B cell (primary cell): ENCODE measurements around the gene CALM1. TPM values are rescaled to one million over a fixed set of nuclear protein-coding genes. Genes with fewer than 3 reads are reported as not detected.

Experiments used
- ATAC-seq: fragments of 200-7000 bp; cut with Tn5 transposase; one replicate; pipeline ENCODE4 v1.10.0; 2021; ENCODE audit warnings: low read depth, mild to moderate bottlenecking, moderate number of reproducible peaks, moderate library complexity
- CTCF ChIA-PET: fragments of 350-600 bp; sonication (Branson Sonifier 250); formaldehyde crosslinking; loops from one replicate; lab custom pipeline; 2021; ENCODE audit warnings: antibody characterized with exemption, inconsistent platforms; lab: Charles Lee
- POLR2A ChIA-PET: fragments of 350-600 bp; sonication (Branson Sonifier 250); formaldehyde crosslinking; loops from one replicate; lab custom pipeline; 2021; ENCODE audit warnings: antibody characterized with exemption; lab: Charles Lee
- DNase-seq: peaks from one replicate; pipeline ENCODE4 v3.0.0; 2013
- H2AFZ ChIP-seq: 2 replicates; pipeline ENCODE4 v1.6.1; 2012; ENCODE audit warnings: mild to moderate bottlenecking, low read depth, low read length; ENCODE audit not compliant: insufficient read depth, poor library complexity, severe bottlenecking
- H3K27ac ChIP-seq, 2 donors: 1 replicate in 1 of 2; 2 replicates in 1 of 2; pipeline ENCODE4 v1.5.1; 2012 to 2013; ENCODE audit warnings: low read length in 2 of 2, mild to moderate bottlenecking in 2 of 2, moderate library complexity in 1 of 2
- H3K27me3 ChIP-seq, 4 experiments: fragments of 200-600 bp in 1 of 4; sonication (generic) in 1 of 4; replicated peaks in 1 of 4; 1 replicate in 2 of 4; 2 replicates in 2 of 4; pipeline versions ENCODE4 v1.6.1 to v1.7.0; 2013 to 2016; ENCODE audit warnings: low read length in 3 of 4, mild to moderate bottlenecking in 2 of 4, mixed read lengths in 1 of 4, moderate library complexity in 1 of 4; ENCODE audit not compliant: insufficient read depth in 4 of 4, control insufficient read depth in 3 of 4; ENCODE audit errors: control extremely low read depth in 1 of 4
- H3K36me3 ChIP-seq, 2 experiments: replicated peaks in 1 of 2; 1 replicate in 1 of 2; 2 replicates in 1 of 2; pipeline versions ENCODE4 v1.6.1 to v1.7.1; 2013; ENCODE audit warnings: low read length in 1 of 2; ENCODE audit not compliant: insufficient read depth in 2 of 2, control insufficient read depth in 1 of 2; ENCODE audit errors: control extremely low read depth in 1 of 2, extremely low read depth in 1 of 2
- H3K4me1 ChIP-seq, 2 donors: fragments of 200-600 bp in 1 of 2; sonication (generic) in 1 of 2; 1 replicate in 1 of 2; 2 replicates in 1 of 2; pipeline versions ENCODE4 v1.5.1 to v1.6.1; 2013 to 2017; ENCODE audit warnings: low read length in 2 of 2; ENCODE audit not compliant: control insufficient read depth in 2 of 2, insufficient read depth in 2 of 2
- H3K4me2 ChIP-seq: replicated peaks from 2 replicates; pipeline ENCODE3; 2012; ENCODE audit warnings: mild to moderate bottlenecking, low read depth, low read length; ENCODE audit not compliant: poor library complexity, severe bottlenecking
- H3K4me3 ChIP-seq, 5 experiments: fragments of 200-600 bp in 1 of 5; sonication (generic) in 1 of 5; 1 replicate in 3 of 5; 2 replicates in 2 of 5; pipeline versions ENCODE4 v1.5.1 to v1.7.0; 2011 to 2016; ENCODE audit warnings: low read length in 4 of 5, mild to moderate bottlenecking in 4 of 5, low read depth in 2 of 5, control low read depth in 1 of 5, moderate library complexity in 1 of 5; ENCODE audit not compliant: insufficient read depth in 1 of 5; ENCODE audit errors: control extremely low read depth in 1 of 5, extremely low read depth in 1 of 5
- H3K79me2 ChIP-seq: fragments of 200-600 bp; sonication (generic); one replicate; pipeline ENCODE4 v1.6.0; 2016; ENCODE audit warnings: low read length; ENCODE audit not compliant: control insufficient read depth, insufficient read depth
- H3K9ac ChIP-seq: fragments of 200-600 bp; sonication (generic); 2 replicates; pipeline ENCODE4 v1.6.1; 2017; ENCODE audit warnings: mild to moderate bottlenecking, low read length, moderate library complexity
- H3K9me3 ChIP-seq, 3 donors: one replicate each; pipeline versions ENCODE4 v1.6.1 to v1.7.1; 2013; ENCODE audit warnings: low read length in 2 of 3; ENCODE audit not compliant: control insufficient read depth in 2 of 3, insufficient read depth in 1 of 3; ENCODE audit errors: control extremely low read depth in 1 of 3
- H4K20me1 ChIP-seq: 2 replicates; pipeline ENCODE4 v1.6.0; 2012; ENCODE audit warnings: mild to moderate bottlenecking, low read length; ENCODE audit not compliant: insufficient read depth, control insufficient read depth, poor library complexity, severe bottlenecking
- H3K27ac Mint-ChIP-seq: one replicate; pipeline ENCODE4 v1.8.0; 2021; ENCODE audit warnings: mixed read lengths
- H3K27me3 Mint-ChIP-seq: one replicate; pipeline ENCODE4 v1.8.0; 2021; ENCODE audit warnings: mixed read lengths
- H3K4me1 Mint-ChIP-seq: one replicate; pipeline ENCODE4 v1.8.0; 2021; ENCODE audit warnings: mixed read lengths
- H3K4me3 Mint-ChIP-seq: one replicate; pipeline ENCODE4 v1.8.0; 2021; ENCODE audit warnings: mixed read lengths
- H3K9me3 Mint-ChIP-seq: one replicate; pipeline ENCODE4 v1.8.0; 2022; ENCODE audit warnings: mixed read lengths; ENCODE audit not compliant: insufficient read depth
- CTCF ChIP-seq: fragments of 200-600 bp; IDR thresholded peaks from one replicate; pipeline ENCODE4 v1.8.0; 2022; ENCODE audit warnings: antibody characterized with exemption, mild to moderate bottlenecking
- EZH2 ChIP-seq: IDR thresholded peaks from 2 replicates; pipeline ENCODE4 v1.6.1; 2012; ENCODE audit warnings: borderline replicate concordance, low read depth, mild to moderate bottlenecking, moderate library complexity, low read length; ENCODE audit not compliant: insufficient read depth, poor library complexity, severe bottlenecking
- WGBS: methylation state at CpG from one replicate; pipeline ENCODE4 v1.1.5; 2013; ENCODE audit warnings: missing lambda C conversion rate; ENCODE audit not compliant: insufficient coverage; 5-methylcytosine and 5-hydroxymethylcytosine counted together
- intact Hi-C: fragments of 100-400 bp; cut with micrococcal nuclease; formaldehyde crosslinking; loops from one replicate; pipeline ENCODE4 v1.10.0; 2022
- polyA plus RNA-seq: library from polyadenylated mRNA; depleted of rRNA; stranded (reverse); fragments of >200 nt; gene quantifications from 2 replicates; pipeline ENCODE4 v1.2.3, GENCODE V29; 2012
- total RNA-seq, 2 donors: library from RNA; stranded (reverse); fragments of 120-200 nt in 1 of 2; gene quantifications; 1 replicate in 1 of 2; 2 replicates in 1 of 2; pipeline versions ENCODE4 v1.2.3 to v1.2.4, GENCODE V29; 2013 to 2022

The CALM1 gene
- total and polyA plus RNA-seq, 2 donors (not counting 1 experiment from before 2014, with no cell fraction given), result 264 to 267 TPM

- Histone ChIP-seq H3K27ac (no peak overlapping the region), H3K4me3 (no peak overlapping the region), H3K36me3 (no peaks in the 10 kb centered on the region), H4K20me1 (no peaks in the 10 kb centered on the region), H3K27me3 (peaks cover 0 to 3% (median 0%) of the 10 kb centered on the region in 4 experiments), H3K4me1 (no peaks in the 10 kb centered on the region), H2AFZ (no peak overlapping the region), H3K9ac (no peak overlapping the region), H3K4me2 (no peak overlapping the region), H3K9me3 (no peaks in the 10 kb centered on the region), H3K79me2 (no peaks in the 10 kb centered on the region)
- no peaks in the 10 kb centered on the region for H3K4me1 Mint-ChIP-seq
- peaks cover 28% of the 10 kb centered on the region for H3K27me3 Mint-ChIP-seq
- ChIA-PET CTCF (no interaction called here), POLR2A (no interaction called here)
- WGBS, result 100% methylated on average over 1 of the region's 4 CpGs
- TF ChIP-seq CTCF (no peak), EZH2 (no peak)
- intact Hi-C loops, result no loop called here
- no peak for DNase-seq
- no peaks in the 10 kb centered on the region for H3K9me3 Mint-ChIP-seq
- H3K27ac Mint-ChIP-seq, result no peak overlapping the region
- H3K4me3 Mint-ChIP-seq, result no peak overlapping the region
- ATAC-seq, result no peak
Observed at GRCh38 chr14:90362558-90362896, 34.3 kb upstream of the CALM1 start.

GRCh38 chr14:90368946-90369721 is 27.7 kb upstream of the CALM1 start:
- ChIA-PET CTCF (interaction anchor here (0.7 to 2.0 kb wide), 8 partner anchors 11 to 390 kb away, joined by 3 to 6 read pairs (median 4); no protein-coding TSS in a partner anchor), POLR2A (no interaction called here)
- Mint-ChIP-seq H3K9me3 (no peaks in the 10 kb centered on the region), H3K4me3 (no peak overlapping the region), H3K27me3 (peaks cover 6% of the 10 kb centered on the region), H3K4me1 (no peaks in the 10 kb centered on the region), H3K27ac (no peak overlapping the region)
- Histone ChIP-seq H3K4me2 (no peak overlapping the region), H3K36me3 (no peaks in the 10 kb centered on the region), H3K9ac (no peak overlapping the region), H3K27me3 (no peaks in the 10 kb centered on the region), H2AFZ (no peak overlapping the region), H3K27ac (no peak overlapping the region), H3K4me3 (no peak overlapping the region), H3K4me1 (no peaks in the 10 kb centered on the region), H3K79me2 (no peaks in the 10 kb centered on the region), H4K20me1 (no peaks in the 10 kb centered on the region), H3K9me3 (no peaks in the 10 kb centered on the region)
- ATAC-seq (peak; percentile 51), DNase-seq (peak; percentile 27)
- intact Hi-C loops, result loop anchor here (1.0 kb wide), 1 partner anchor 328 kb away; no protein-coding TSS in a partner anchor
- 83% methylated on average over 1 of the region's 1 CpG for WGBS
- TF ChIP-seq CTCF (peak; percentile 53), EZH2 (no peak)
